Mesodermal cell (in vitro differentiated cells): ENCODE data around the gene RIC1. TPM values are rescaled to one million over a fixed set of nuclear protein-coding genes. Genes with fewer than 3 reads are reported as not detected.
A peak's percentile ranks its signal among the peaks of the same experiment; 100 is the strongest.
"Not testable (repeated sequence)": the region's sequence is repeated elsewhere in the genome, so short reads cannot be mapped to it uniquely, and the experiment has no call there.

Source experiments
- H3K27ac ChIP-seq: 2 replicates; pipeline ENCODE4 v1.7.0; 2013; ENCODE audit warnings: mild to moderate bottlenecking, low read depth, low read length, moderate library complexity; ENCODE audit not compliant: severe bottlenecking
- H3K36me3 ChIP-seq: 2 replicates; pipeline ENCODE4 v1.7.1; 2013; ENCODE audit warnings: mild to moderate bottlenecking, low read length, moderate library complexity; ENCODE audit not compliant: control insufficient read depth, insufficient read depth
- H3K4me1 ChIP-seq: one replicate; pipeline ENCODE4 v1.7.1; 2013; ENCODE audit warnings: mild to moderate bottlenecking, low read length; ENCODE audit not compliant: insufficient read depth, control insufficient read depth, poor library complexity, severe bottlenecking
- H3K4me3 ChIP-seq: 2 replicates; pipeline ENCODE4 v1.7.0; 2013; ENCODE audit warnings: low read length, control low read depth, mild to moderate bottlenecking; ENCODE audit not compliant: insufficient read depth, poor library complexity, severe bottlenecking; ENCODE audit errors: extremely low read depth
- H3K9me3 ChIP-seq: 2 replicates; pipeline ENCODE4 v1.7.1; 2013; ENCODE audit warnings: mild to moderate bottlenecking, low read length, moderate library complexity; ENCODE audit not compliant: control insufficient read depth
- WGBS, 2 experiments: methylation state at CpG; one replicate each; pipeline ENCODE4 v1.1.5; 2013; ENCODE audit warnings: missing lambda C conversion rate in 2 of 2; ENCODE audit not compliant: insufficient coverage in 2 of 2; 5-methylcytosine and 5-hydroxymethylcytosine counted together
- polyA plus RNA-seq, 2 experiments: library from polyadenylated mRNA; stranded (reverse); fragments of 50-300 nt; gene quantifications; one replicate each; pipeline ENCODE4 v1.2.3, GENCODE V29; 2013

Gene RIC1
- 23.1 TPM for polyA plus RNA-seq (2013, experiment 1 of 2)
- polyA plus RNA-seq (2013, experiment 2 of 2), result 20.8 TPM

DNA sequence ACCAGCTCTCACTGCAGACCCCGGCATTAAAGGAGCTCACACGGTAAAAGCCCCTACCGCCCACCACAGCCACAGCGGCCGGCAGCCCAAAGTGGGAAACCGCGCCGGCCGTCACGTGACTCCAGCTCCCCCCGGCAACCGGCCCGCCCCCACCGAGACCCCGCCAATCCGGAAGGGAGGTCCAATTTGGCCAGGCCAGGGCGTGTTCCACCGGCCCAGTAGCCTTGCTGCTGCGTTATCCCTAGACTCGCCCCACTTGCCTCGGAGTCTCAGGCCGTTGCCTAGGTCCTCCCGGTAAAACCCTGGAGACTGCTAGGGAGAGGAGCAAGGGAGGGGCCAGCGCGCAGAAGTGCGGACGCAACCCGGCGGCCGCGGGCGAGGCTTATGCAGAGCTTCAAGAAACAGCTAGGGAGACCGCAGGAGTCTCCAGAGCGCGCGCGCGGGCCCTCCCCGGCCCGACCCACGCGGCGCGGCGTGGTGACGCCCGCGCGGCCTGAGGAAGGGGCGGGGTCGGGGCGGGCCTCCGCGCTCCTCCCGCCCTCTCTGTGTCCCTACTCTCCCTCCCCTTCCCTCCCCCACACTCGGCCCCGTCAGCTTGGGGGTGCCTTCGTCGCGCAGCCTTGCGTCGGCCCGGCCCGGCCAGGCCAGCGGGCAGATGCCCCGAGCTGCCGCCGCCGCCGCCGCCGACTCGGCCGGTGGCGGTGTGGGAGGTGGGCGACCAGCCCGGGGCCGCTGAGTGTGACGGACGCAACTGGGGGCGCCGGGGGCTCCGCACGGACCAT, at the start of gene RIC1:
Gene RIC1 (plus strand): TSS at position 578 of the 782 bp plus-strand sequence. CDS start 203 bp downstream, at position 781.
- WGBS, 2 experiments, result 0% methylated on average over 43 to 62 of the region's 84 CpGs

GRCh38 chr9:5579881-5580280, 49.0 kb upstream of the RIC1 start:
- H3K9me3 ChIP-seq, result peaks cover 5% of the 10 kb centered on the region
- H3K27ac ChIP-seq, result no peak overlapping the region
- peaks cover 12% of the 10 kb centered on the region for H3K4me1 ChIP-seq
- H3K4me3 ChIP-seq, result no peak overlapping the region
- no peaks in the 10 kb centered on the region for H3K36me3 ChIP-seq
- WGBS, 2 experiments, result 100% methylated on average over 1 of the region's 1 CpG; no CpG with 5 or more reads in 1 of the 2 experiments

More for the DNA sequence above, at the start of gene RIC1:
- peaks cover 5% of the 10 kb centered on the region for H3K36me3 ChIP-seq
- no peaks in the 10 kb centered on the region for H3K9me3 ChIP-seq
- peak within 1 kb of the TSS; percentile 94 for H3K27ac ChIP-seq
- peak within 1 kb of the TSS; percentile 85 for H3K4me3 ChIP-seq
- H3K4me1 ChIP-seq, result peaks cover 23% of the 10 kb centered on the region

DNA sequence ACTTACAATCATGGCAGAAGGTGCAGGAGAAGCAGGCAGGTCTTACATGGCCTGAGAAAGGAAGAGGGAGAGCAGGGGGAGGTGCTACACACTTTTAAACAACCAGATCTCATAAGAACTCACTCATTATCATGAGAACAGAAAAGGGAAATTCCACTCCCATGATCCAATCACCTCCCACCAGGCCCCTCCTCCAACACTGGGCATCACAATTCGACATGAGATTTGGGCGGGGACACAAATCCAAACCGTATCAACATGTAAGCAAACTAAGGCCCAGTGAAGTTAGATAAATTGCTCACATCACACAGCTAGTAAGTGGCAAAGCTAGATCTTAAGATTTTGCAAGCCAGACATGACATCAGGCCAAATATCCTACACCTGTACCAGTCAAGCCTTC, 48.3 kb upstream of the RIC1 start:
- Histone ChIP-seq H3K27ac (no peak overlapping the region), H3K36me3 (no peaks in the 10 kb centered on the region), H3K9me3 (peaks cover 5% of the 10 kb centered on the region), H3K4me1 (peaks cover 16% of the 10 kb centered on the region), H3K4me3 (no peak overlapping the region)
- WGBS, 2 experiments, result 100% methylated on average over 3 of the region's 3 CpGs; no CpG with 5 or more reads in 1 of the 2 experiments

DNA sequence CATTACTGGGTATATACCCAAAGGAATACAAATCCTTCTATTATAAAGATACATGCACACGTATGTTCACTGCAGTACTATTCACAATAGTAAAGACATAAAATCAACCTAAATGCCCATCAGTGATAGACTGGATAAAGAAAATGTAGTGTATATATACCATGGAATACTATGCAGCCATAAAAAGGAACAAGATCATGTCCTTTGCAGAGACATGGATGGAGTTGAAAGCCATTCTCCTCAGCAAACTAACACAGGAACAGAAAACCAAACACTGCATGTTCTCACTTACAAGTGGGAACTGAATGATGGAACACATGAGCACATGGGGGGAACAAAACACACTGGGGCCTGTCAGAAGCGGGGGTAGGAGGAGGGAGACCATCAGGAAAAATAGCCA, 47.2 kb upstream of the RIC1 start:
- 100% methylated on average over 1 to 2 of the region's 2 CpGs for WGBS, 2 experiments
- not testable (repeated sequence) for H3K36me3 ChIP-seq, H3K27ac ChIP-seq, H3K4me3 ChIP-seq, H3K9me3 ChIP-seq
- H3K4me1 ChIP-seq, result peaks cover 22% of the 10 kb centered on the region

- peak overlapping the region; percentile 11 for H3K27ac ChIP-seq
- no peaks in the 10 kb centered on the region for H3K36me3 ChIP-seq
- peaks cover 32% of the 10 kb centered on the region for H3K4me1 ChIP-seq
- H3K9me3 ChIP-seq, result peaks cover 5% of the 10 kb centered on the region
- H3K4me3 ChIP-seq, result no peak overlapping the region
- WGBS, 2 experiments, result 71 to 83% methylated on average over 1 to 2 of the region's 2 CpGs
Observed at GRCh38 chr9:5582835-5583195, 46.1 kb upstream of the RIC1 start.

DNA sequence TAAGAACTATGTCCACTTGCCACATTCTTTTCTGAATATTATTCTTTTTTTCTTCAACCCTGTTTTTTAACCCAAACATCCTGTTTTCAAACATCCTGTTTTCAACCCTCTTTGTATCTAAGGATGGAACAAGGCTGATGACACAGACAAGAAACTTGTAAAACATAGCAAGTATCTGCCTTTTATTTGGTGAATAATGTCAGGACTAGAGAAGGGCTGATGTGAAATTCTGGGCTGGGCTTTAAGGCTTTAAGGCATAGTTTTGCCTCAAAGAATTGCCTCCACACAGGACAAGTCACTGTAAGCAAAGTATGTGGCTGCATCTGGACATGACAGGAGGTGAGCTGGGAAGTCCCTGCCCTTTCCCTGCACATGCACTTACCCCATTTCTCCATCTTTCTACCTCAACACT, 42.5 kb upstream of the RIC1 start:
- H3K4me1 ChIP-seq, result peaks cover 30% of the 10 kb centered on the region
- peak overlapping the region; percentile 50 for H3K27ac ChIP-seq
- no peak overlapping the region for H3K4me3 ChIP-seq
- no peaks in the 10 kb centered on the region for H3K36me3 ChIP-seq
- H3K9me3 ChIP-seq, result no peaks in the 10 kb centered on the region

- Histone ChIP-seq H3K4me3 (no peak overlapping the region), H3K27ac (peak overlapping the region; percentile 50), H3K4me1 (peaks cover 30% of the 10 kb centered on the region), H3K36me3 (no peaks in the 10 kb centered on the region), H3K9me3 (no peaks in the 10 kb centered on the region)
- WGBS, 2 experiments, result 88 to 100% methylated on average over 1 of the region's 1 CpG
Observed at GRCh38 chr9:5587024-5587423, 41.9 kb upstream of the RIC1 start.

GRCh38 chr9:5592231-5592630, 36.7 kb upstream of the RIC1 start:
- WGBS, 2 experiments, result 70 to 100% methylated on average over 1 to 3 of the region's 3 CpGs
- no peaks in the 10 kb centered on the region for H3K9me3 ChIP-seq
- no peaks in the 10 kb centered on the region for H3K36me3 ChIP-seq
- H3K4me1 ChIP-seq, result peaks cover 9% of the 10 kb centered on the region
- no peak overlapping the region for H3K4me3 ChIP-seq
- no peak overlapping the region for H3K27ac ChIP-seq

DNA sequence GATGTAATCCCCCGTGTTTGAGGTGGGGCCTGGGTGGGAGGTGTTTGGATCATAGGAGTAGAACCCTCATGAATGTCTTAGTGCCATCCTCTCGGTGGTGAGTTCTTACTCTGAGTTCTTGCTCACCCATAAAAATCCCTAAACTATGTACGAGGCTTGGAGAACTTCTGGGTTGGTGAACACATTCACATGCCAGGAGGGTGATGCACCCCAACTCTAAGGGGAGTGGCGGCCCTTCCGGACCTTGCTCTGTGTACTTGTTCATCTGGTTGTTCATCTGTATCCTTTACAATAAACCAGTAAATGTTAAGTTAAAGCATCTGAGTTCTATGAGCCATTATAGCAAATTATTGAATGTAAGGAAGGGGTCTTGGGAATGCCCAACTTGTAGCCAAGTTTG, 36.0 kb upstream of the RIC1 start:
- H3K36me3 ChIP-seq, result no peaks in the 10 kb centered on the region
- H3K27ac ChIP-seq, result no peak overlapping the region
- 90% methylated on average over 3 of the region's 5 CpGs; no CpG with 5 or more reads in 1 of the 2 experiments for WGBS, 2 experiments
- H3K4me1 ChIP-seq, result peaks cover 4% of the 10 kb centered on the region
- no peaks in the 10 kb centered on the region for H3K9me3 ChIP-seq
- no peak overlapping the region for H3K4me3 ChIP-seq

- no CpG with 5 or more reads among the region's 2 CpGs for WGBS, 2 experiments
- H3K27ac ChIP-seq, result no peak overlapping the region
- no peaks in the 10 kb centered on the region for H3K9me3 ChIP-seq
- no peaks in the 10 kb centered on the region for H3K36me3 ChIP-seq
- peaks cover 4% of the 10 kb centered on the region for H3K4me1 ChIP-seq
- no peak overlapping the region for H3K4me3 ChIP-seq
Observed at GRCh38 chr9:5593904-5594303, 35.0 kb upstream of the RIC1 start.

DNA sequence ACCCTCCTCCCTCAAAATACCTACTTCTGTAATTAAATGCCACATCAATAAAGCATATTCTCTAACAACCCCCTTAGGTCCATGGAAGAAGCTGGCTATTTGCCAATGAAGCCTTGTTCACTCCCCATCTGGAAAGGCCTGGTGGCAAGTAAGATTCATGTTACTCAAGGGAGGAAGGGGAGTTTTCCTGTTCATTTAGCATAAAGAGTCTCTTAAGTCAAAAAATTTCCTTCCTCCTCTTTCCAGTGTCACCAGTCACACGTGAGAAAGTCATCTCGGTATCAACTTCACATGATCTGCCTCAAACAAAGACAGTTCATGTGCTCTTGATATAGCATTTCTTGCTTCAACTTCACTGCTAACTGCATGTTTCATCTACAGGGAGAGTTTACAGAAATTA, 32.7 kb upstream of the RIC1 start:
- no peaks in the 10 kb centered on the region for H3K4me1 ChIP-seq
- 76 to 100% methylated on average over 1 to 2 of the region's 2 CpGs for WGBS, 2 experiments
- no peak overlapping the region for H3K27ac ChIP-seq

More for the DNA sequence above, 32.7 kb upstream of the RIC1 start:
- Histone ChIP-seq H3K9me3 (no peaks in the 10 kb centered on the region), H3K36me3 (no peaks in the 10 kb centered on the region), H3K4me3 (no peak overlapping the region)
